ENCODE measurements around the gene SLA2. TPM values are rescaled to one million over a fixed set of nuclear protein-coding genes. Genes with fewer than 3 reads are reported as not detected.

The SLA2 gene
- polyA plus RNA-seq, 1 donor from 2014 or later: 0.33 TPM

DNA sequence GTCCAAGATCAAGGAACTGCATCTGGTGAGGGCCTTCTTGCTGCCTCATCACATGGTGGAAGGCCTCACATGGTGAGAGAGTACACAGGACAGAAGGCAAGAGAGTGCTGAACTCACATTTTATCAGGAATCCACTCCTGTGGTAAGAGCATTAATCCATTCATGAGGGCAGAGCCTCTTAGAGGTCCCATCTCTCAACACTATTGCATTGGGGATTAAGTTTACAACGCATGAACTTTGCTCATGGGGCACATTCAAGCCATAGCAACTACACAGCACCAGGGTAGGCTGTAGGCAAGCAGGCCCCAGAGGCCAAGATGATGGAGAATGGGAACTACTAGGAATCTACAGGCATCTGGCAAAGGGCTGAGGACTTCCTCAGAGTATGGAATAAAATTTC lies 82.6 kb downstream of the SLA2 start:
- no peak overlapping the region for H3K4me2 ChIP-seq (ENCODE audit: low read length)
- H2AFZ ChIP-seq (ENCODE audit: low read depth, low read length): no peak overlapping the region
- H3K4me3 ChIP-seq (ENCODE audit: low read length): no peak overlapping the region
- no peaks in the 10 kb centered on the region for H3K36me3 ChIP-seq (ENCODE audit: insufficient read depth, low read length)
- no peaks in the 10 kb centered on the region for H3K9me2 ChIP-seq (ENCODE audit: insufficient read depth, low read length)
- no peaks in the 10 kb centered on the region for H3F3A ChIP-seq (ENCODE audit: insufficient read depth, low read length, poor library complexity, severe bottlenecking)
- H3K27me3 ChIP-seq (ENCODE audit: insufficient read depth, low read depth, low read length): no peaks in the 10 kb centered on the region
- H3K79me2 ChIP-seq (replicated peaks; ENCODE audit: insufficient read depth, low read length): no peaks in the 10 kb centered on the region
- H3K27ac ChIP-seq (ENCODE audit: low read length): no peak overlapping the region
- no peaks in the 10 kb centered on the region for H4K20me1 ChIP-seq (ENCODE audit: insufficient read depth)
- no peak for TF ChIP-seq POLR2AphosphoS5 (IDR thresholded peaks at IDR 0.05)
- no peak for TF ChIP-seq RAD21 (conservative IDR thresholded peaks at IDR 0.05)
- TF ChIP-seq EZH2 (IDR thresholded peaks at IDR 0.05; ENCODE audit: borderline replicate concordance, insufficient read depth, low read length, poor library complexity, severe bottlenecking): no peak
- TF ChIP-seq SMC3 (conservative IDR thresholded peaks at IDR 0.05; ENCODE audit: poor library complexity): no peak
- TF ChIP-seq EP300 (conservative IDR thresholded peaks at IDR 0.05; ENCODE audit: poor library complexity, severe bottlenecking): no peak
- TF ChIP-seq, protein P1, sequence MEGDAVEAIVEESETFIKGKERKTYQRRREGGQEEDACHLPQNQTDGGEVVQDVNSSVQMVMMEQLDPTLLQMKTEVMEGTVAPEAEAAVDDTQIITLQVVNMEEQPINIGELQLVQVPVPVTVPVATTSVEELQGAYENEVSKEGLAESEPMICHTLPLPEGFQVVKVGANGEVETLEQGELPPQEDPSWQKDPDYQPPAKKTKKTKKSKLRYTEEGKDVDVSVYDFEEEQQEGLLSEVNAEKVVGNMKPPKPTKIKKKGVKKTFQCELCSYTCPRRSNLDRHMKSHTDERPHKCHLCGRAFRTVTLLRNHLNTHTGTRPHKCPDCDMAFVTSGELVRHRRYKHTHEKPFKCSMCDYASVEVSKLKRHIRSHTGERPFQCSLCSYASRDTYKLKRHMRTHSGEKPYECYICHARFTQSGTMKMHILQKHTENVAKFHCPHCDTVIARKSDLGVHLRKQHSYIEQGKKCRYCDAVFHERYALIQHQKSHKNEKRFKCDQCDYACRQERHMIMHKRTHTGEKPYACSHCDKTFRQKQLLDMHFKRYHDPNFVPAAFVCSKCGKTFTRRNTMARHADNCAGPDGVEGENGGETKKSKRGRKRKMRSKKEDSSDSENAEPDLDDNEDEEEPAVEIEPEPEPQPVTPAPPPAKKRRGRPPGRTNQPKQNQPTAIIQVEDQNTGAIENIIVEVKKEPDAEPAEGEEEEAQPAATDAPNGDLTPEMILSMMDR (IDR thresholded peaks at IDR 0.05; ENCODE audit: poor library complexity, severe bottlenecking): no peak
- TF ChIP-seq REST (IDR thresholded peaks at IDR 0.05; ENCODE audit: borderline replicate concordance): no peak
- TF ChIP-seq MXI1 (conservative IDR thresholded peaks at IDR 0.05; ENCODE audit: poor library complexity, severe bottlenecking): no peak
- TF ChIP-seq TAF1 (IDR thresholded peaks at IDR 0.05; ENCODE audit: low read depth): no peak
- H3K9me3 ChIP-seq (ENCODE audit: low read length): no peaks in the 10 kb centered on the region
- H3K9ac ChIP-seq (ENCODE audit: low read length): no peak overlapping the region

GRCh38 chr20:36562724-36563123 lies 83.3 kb downstream of the SLA2 start:
- Histone ChIP-seq H3F3A (ENCODE audit: insufficient read depth, low read length, poor library complexity, severe bottlenecking) (no peaks in the 10 kb centered on the region), H3K9me2 (ENCODE audit: insufficient read depth, low read length) (no peaks in the 10 kb centered on the region), H3K4me2 (ENCODE audit: low read length) (no peak overlapping the region), H2AFZ (ENCODE audit: low read depth, low read length) (no peak overlapping the region), H4K20me1 (ENCODE audit: insufficient read depth) (no peaks in the 10 kb centered on the region), H3K27ac (ENCODE audit: low read length) (no peak overlapping the region), H3K36me3 (ENCODE audit: insufficient read depth, low read length) (no peaks in the 10 kb centered on the region), H3K4me3 (ENCODE audit: low read length) (no peak overlapping the region), H3K79me2 (replicated peaks; ENCODE audit: insufficient read depth, low read length) (no peaks in the 10 kb centered on the region), H3K9ac (ENCODE audit: low read length) (no peak overlapping the region), H3K9me3 (ENCODE audit: low read length) (no peaks in the 10 kb centered on the region), H3K27me3 (ENCODE audit: insufficient read depth, low read depth, low read length) (no peaks in the 10 kb centered on the region)
- TF ChIP-seq POLR2AphosphoS5 (IDR thresholded peaks at IDR 0.05): no peak
- no peak for TF ChIP-seq REST (IDR thresholded peaks at IDR 0.05; ENCODE audit: borderline replicate concordance)
- no peak for TF ChIP-seq EP300 (conservative IDR thresholded peaks at IDR 0.05; ENCODE audit: poor library complexity, severe bottlenecking)
- TF ChIP-seq SMC3 (conservative IDR thresholded peaks at IDR 0.05; ENCODE audit: poor library complexity): no peak
- TF ChIP-seq, protein P1 (IDR thresholded peaks at IDR 0.05; ENCODE audit: poor library complexity, severe bottlenecking): no peak
- TF ChIP-seq RAD21 (conservative IDR thresholded peaks at IDR 0.05): no peak
- no peak for TF ChIP-seq MXI1 (conservative IDR thresholded peaks at IDR 0.05; ENCODE audit: poor library complexity, severe bottlenecking)
- no peak for TF ChIP-seq TAF1 (IDR thresholded peaks at IDR 0.05; ENCODE audit: low read depth)
- TF ChIP-seq EZH2 (IDR thresholded peaks at IDR 0.05; ENCODE audit: borderline replicate concordance, insufficient read depth, low read length, poor library complexity, severe bottlenecking): no peak

Measured in neural cell (in vitro differentiated cells).